Type B pancreatic cell (in vitro differentiated cells): ENCODE results near the gene HNRNPH2. TPM values are rescaled to one million over a fixed set of nuclear protein-coding genes. Genes with fewer than 3 reads are reported as not detected.

Experiments
- DNase-seq: peaks from one replicate; pipeline ENCODE4 v3.0.0; 2021; ENCODE audit warnings: mixed read lengths; ENCODE audit not compliant: unreplicated experiment; ENCODE audit errors: extremely low spot score
- H3K27ac Mint-ChIP-seq: 2 replicates; pipeline ENCODE4 v1.8.0; 2021; ENCODE audit warnings: mild to moderate bottlenecking, mixed read lengths
- H3K27me3 Mint-ChIP-seq: 2 replicates; pipeline ENCODE4 v1.8.0; 2021; ENCODE audit warnings: mixed read lengths
- H3K36me3 Mint-ChIP-seq: 2 replicates; pipeline ENCODE4 v1.8.0; 2021; ENCODE audit warnings: mixed read lengths
- H3K4me1 Mint-ChIP-seq: one replicate; pipeline ENCODE4 v1.8.0; 2021; ENCODE audit warnings: mixed read lengths; ENCODE audit not compliant: unreplicated experiment
- H3K4me3 Mint-ChIP-seq: 2 replicates; pipeline ENCODE4 v1.8.0; 2021; ENCODE audit warnings: mild to moderate bottlenecking, mixed read lengths
- H3K9me3 Mint-ChIP-seq: 2 replicates; pipeline ENCODE4 v1.8.0; 2021; ENCODE audit warnings: mixed read lengths
- total RNA-seq: library from RNA; stranded (reverse); gene quantifications from 2 replicates; pipeline ENCODE4 v1.2.1, GENCODE V29; 2021; ENCODE audit warnings: low replicate concordance
- TF ChIP-seq, protein P1 (sequence below): fragments of 200-600 bp; sonication (generic); conservative IDR thresholded peaks from 2 replicates; pipeline ENCODE4 v1.5.0; 2021; ENCODE audit warnings: antibody characterized with exemption, mild to moderate bottlenecking

The HNRNPH2 gene
- total RNA-seq, 1 donor from 2014 or later, result 68.3 TPM

DNA sequence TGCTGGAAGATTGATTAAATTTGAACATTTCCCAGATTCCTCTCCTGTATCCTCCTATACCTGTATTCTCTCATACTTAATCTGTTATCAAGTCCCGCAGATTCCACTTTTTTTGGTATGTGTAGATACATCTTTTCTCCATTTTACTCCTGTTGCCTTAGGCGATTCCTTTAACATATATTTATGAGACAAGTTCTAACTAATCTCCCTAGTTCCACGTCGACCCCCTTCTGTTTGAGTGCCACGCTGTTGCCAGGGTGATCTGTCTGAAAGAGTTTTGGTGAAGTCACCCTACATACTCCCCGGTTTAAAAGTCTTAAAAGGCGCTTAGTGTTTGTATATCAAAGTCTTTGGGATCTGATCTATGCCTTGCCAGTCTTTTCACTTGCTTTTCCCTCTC is 2.4 kb downstream of the HNRNPH2 start:
- Mint-ChIP-seq H3K27me3 (peaks cover 3% of the 10 kb centered on the region), H3K4me1 (peaks cover 11% of the 10 kb centered on the region), H3K9me3 (no peaks in the 10 kb centered on the region), H3K27ac (peak overlapping the region; percentile 85), H3K4me3 (peak overlapping the region; percentile 85), H3K36me3 (peaks cover 22% of the 10 kb centered on the region)
- TF ChIP-seq, protein P1, sequence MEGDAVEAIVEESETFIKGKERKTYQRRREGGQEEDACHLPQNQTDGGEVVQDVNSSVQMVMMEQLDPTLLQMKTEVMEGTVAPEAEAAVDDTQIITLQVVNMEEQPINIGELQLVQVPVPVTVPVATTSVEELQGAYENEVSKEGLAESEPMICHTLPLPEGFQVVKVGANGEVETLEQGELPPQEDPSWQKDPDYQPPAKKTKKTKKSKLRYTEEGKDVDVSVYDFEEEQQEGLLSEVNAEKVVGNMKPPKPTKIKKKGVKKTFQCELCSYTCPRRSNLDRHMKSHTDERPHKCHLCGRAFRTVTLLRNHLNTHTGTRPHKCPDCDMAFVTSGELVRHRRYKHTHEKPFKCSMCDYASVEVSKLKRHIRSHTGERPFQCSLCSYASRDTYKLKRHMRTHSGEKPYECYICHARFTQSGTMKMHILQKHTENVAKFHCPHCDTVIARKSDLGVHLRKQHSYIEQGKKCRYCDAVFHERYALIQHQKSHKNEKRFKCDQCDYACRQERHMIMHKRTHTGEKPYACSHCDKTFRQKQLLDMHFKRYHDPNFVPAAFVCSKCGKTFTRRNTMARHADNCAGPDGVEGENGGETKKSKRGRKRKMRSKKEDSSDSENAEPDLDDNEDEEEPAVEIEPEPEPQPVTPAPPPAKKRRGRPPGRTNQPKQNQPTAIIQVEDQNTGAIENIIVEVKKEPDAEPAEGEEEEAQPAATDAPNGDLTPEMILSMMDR, result no peak
- DNase-seq, result no peak

DNA sequence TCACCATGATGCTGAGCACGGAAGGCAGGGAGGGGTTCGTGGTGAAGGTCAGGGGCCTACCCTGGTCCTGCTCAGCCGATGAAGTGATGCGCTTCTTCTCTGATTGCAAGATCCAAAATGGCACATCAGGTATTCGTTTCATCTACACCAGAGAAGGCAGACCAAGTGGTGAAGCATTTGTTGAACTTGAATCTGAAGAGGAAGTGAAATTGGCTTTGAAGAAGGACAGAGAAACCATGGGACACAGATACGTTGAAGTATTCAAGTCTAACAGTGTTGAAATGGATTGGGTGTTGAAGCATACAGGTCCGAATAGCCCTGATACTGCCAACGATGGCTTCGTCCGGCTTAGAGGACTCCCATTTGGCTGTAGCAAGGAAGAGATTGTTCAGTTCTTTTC is 4.0 kb downstream of the HNRNPH2 start:
- Mint-ChIP-seq H3K27me3 (peaks cover 3% of the 10 kb centered on the region), H3K4me3 (no peak overlapping the region), H3K9me3 (no peaks in the 10 kb centered on the region), H3K4me1 (peaks cover 19% of the 10 kb centered on the region), H3K27ac (no peak overlapping the region), H3K36me3 (peaks cover 22% of the 10 kb centered on the region)
- TF ChIP-seq, protein P1, result no peak
- DNase-seq, result no peak

DNA sequence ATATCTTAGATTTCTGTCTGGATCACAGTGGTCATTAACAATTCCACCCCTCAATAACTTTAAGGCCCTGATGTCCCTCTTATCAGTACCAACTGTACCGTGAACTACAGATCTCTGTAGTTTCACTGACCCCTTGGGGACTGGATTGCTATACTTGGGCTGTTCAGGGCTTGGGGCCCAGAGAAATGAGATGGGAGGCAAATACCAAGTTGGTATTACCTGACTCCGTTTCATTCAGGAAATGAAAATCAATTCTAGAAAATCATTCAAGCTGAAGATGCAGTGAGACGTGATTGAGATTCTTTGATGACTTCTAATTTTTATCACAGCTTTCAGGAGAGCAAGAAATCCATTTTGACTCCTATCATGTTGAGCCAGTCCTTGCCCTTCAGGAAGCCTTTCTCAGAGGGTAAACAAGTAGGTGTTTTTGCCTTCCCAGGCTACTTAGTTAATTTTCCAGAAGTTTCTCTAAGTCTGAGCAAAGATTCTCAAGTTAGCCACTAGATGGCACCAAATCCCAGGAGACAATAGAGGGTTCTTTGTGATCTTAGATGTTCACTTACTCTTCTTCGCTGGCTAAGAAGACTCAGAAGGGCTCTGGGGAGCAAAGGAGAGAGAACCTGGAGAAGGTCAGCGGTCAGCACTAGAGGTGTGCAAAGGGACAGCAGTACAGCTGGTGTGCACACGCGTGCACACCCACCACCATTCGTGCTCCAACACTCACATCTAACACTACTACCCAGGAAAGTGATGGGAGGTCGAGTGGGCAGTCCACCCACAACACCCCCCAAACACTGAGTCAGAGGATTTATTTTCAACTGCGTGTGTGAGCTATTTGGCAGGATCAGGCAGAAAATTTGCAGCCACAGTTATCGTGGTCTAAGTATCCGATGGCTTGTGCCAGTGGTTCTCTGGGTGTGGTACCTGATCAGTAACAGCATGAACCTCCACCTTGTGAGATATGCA is 7.4 kb downstream of the HNRNPH2 start:
- DNase-seq, result no peak
- no peaks in the 10 kb centered on the region for H3K9me3 Mint-ChIP-seq
- H3K4me1 Mint-ChIP-seq, result peaks cover 24% of the 10 kb centered on the region
- peak overlapping the region; percentile 75 for H3K27ac Mint-ChIP-seq
- peaks cover 16% of the 10 kb centered on the region for H3K36me3 Mint-ChIP-seq
- H3K4me3 Mint-ChIP-seq, result peak overlapping the region; percentile 71
- H3K27me3 Mint-ChIP-seq, result no peaks in the 10 kb centered on the region
- TF ChIP-seq, protein P1, result peak; percentile 85

DNA sequence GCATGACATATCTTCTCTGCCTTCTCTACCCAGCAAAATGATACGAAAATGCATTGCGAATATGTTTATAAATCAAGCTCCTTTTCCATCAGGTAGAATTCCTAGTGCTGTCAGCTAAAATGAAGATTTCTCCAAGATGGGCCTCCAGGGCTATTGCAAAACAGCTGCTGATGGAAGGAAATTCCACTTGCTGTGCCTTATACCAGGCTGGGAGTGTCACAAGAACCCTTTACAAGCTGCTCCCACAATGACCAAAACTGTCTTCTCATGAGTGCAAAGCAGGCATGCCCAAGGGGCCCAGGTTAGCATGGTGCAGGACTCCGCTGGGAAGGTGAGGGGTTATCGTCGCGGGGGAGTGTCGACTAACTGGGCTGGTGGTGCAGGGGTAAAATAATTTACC is 8.7 kb downstream of the HNRNPH2 start:
- peak overlapping the region; percentile 93 for H3K4me3 Mint-ChIP-seq

DNA sequence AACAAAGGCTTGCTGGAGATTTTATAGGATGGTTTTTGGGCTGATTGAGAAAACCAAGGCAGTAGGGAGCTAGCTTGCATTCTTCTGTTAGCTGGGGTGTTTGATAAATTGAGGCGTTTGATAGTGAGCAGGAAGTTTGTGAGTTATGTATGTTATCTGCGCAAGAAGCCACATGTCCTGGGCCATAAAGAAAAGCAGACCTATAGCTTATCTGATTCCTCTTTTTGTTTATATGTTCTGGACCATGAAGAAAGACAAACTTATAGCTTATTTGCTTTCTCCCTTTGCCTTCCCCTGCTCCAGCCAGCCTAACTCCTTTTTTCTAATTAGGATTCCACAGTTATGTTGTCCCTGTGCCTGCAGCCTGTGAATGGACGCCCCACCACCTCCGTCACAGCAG is 9.2 kb downstream of the HNRNPH2 start:
- Mint-ChIP-seq H3K27me3 (no peaks in the 10 kb centered on the region), H3K4me3 (peak overlapping the region; percentile 93), H3K4me1 (peaks cover 20% of the 10 kb centered on the region), H3K36me3 (peaks cover 11% of the 10 kb centered on the region), H3K27ac (peak overlapping the region; percentile 91), H3K9me3 (no peaks in the 10 kb centered on the region)
- TF ChIP-seq, protein P1, result no peak
- DNase-seq, result no peak

More for the DNA sequence above, 8.7 kb downstream of the HNRNPH2 start:
- Mint-ChIP-seq H3K9me3 (no peaks in the 10 kb centered on the region), H3K27ac (peak overlapping the region; percentile 91), H3K4me1 (peaks cover 20% of the 10 kb centered on the region), H3K36me3 (peaks cover 14% of the 10 kb centered on the region), H3K27me3 (no peaks in the 10 kb centered on the region)
- TF ChIP-seq, protein P1, result no peak
- DNase-seq, result no peak
